C4-2B (cell line): Measurements from ENCODE around the gene TUBA8.
"Not testable (repeated sequence)": the region's sequence is repeated elsewhere in the genome, so short reads cannot be mapped to it uniquely, and the experiment has no call there.

ENCODE experiments used
- ZFX ChIP-seq: fragments of 450-650 bp; IDR thresholded peaks from 2 replicates; pipeline ENCODE4 v1.6.1; 2017
- TF ChIP-seq, protein P1 (sequence below): fragments of 450-650 bp; conservative IDR thresholded peaks from 2 replicates; pipeline ENCODE4 v1.5.1; 2017; ENCODE audit warnings: mild to moderate bottlenecking

DNA sequence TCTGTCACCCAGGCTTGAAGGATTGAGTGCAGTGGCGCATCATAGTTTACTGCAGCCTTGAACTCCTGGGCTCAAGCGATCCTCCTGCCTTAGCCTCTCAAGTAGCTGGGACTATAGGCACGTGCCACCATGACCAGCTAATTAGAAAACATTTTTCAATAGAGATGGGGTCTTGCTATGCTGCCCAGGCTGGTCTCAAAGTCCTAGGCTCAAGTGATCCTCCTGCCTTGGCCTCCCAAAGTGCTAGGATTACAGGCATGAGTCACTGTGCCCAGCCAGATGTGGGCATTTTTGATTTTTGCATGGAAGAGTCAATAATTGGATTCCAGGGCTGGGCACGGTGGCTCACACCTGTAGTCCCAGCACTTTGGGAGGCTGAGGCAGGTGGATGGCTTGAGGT is 36.7 kb upstream of the TUBA8 start:
- TF ChIP-seq, protein P1, sequence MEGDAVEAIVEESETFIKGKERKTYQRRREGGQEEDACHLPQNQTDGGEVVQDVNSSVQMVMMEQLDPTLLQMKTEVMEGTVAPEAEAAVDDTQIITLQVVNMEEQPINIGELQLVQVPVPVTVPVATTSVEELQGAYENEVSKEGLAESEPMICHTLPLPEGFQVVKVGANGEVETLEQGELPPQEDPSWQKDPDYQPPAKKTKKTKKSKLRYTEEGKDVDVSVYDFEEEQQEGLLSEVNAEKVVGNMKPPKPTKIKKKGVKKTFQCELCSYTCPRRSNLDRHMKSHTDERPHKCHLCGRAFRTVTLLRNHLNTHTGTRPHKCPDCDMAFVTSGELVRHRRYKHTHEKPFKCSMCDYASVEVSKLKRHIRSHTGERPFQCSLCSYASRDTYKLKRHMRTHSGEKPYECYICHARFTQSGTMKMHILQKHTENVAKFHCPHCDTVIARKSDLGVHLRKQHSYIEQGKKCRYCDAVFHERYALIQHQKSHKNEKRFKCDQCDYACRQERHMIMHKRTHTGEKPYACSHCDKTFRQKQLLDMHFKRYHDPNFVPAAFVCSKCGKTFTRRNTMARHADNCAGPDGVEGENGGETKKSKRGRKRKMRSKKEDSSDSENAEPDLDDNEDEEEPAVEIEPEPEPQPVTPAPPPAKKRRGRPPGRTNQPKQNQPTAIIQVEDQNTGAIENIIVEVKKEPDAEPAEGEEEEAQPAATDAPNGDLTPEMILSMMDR: not testable (repeated sequence)
- TF ChIP-seq ZFX: not testable (repeated sequence)
